Gastrocnemius medialis (tissue), 4 donors: ENCODE results near the gene SUPT3H.

Experiments
- CTCF ChIP-seq, 5 experiments: fragments of 450-650 bp in 3 of 5; fragments of 200-600 bp in 2 of 5; sonication (generic) in 2 of 5; IDR thresholded peaks in 4 of 5; conservative IDR thresholded peaks in 1 of 5; 1 replicate in 4 of 5; 2 replicates in 1 of 5; pipeline ENCODE4 v1.5.1; 2016 to 2019; ENCODE audit warnings: antibody characterized with exemption in 5 of 5, mild to moderate bottlenecking in 3 of 5, moderate library complexity in 3 of 5
- POLR2A ChIP-seq, 2 donors: fragments of 450-650 bp; IDR thresholded peaks; one replicate each; pipeline ENCODE4 v1.6.1; 2017; ENCODE audit warnings: antibody characterized with exemption in 2 of 2, mild to moderate bottlenecking in 2 of 2, moderate library complexity in 2 of 2

GRCh38 chr6:45170309-45170708, 207.4 kb downstream of the SUPT3H start:
- TF ChIP-seq POLR2A (IDR thresholded peaks at IDR 0.05) (no peak), CTCF (IDR thresholded peaks at IDR 0.05 in 4 of 5, conservative IDR thresholded peaks at IDR 0.05 in 1 of 5) (no peak)
